Measurements from ENCODE around the gene LIN37. TPM values are rescaled to one million over a fixed set of nuclear protein-coding genes. Genes with fewer than 3 reads are reported as not detected.
"Not testable (repeated sequence)": the region's sequence is repeated elsewhere in the genome, so short reads cannot be mapped to it uniquely, and the experiment has no call there.

The LIN37 gene
- total RNA-seq, 3 donors from 2014 or later, result 12.8 to 15.4 (median 14.2) TPM

- Histone ChIP-seq H3K9me3 (no peaks in the 10 kb centered on the region), H3K27ac (no peak overlapping the region), H3K4me1 (no peaks in the 10 kb centered on the region), H3K4me3 (no peak overlapping the region), H3K36me3 (peaks cover 4% of the 10 kb centered on the region), H3K27me3 (no peaks in the 10 kb centered on the region)
- DNase-seq (ENCODE audit: low spot score in 2 of 2), result no peak
- intact Hi-C loops (cut with DNase I; ENCODE audit: low total_unique reads), result no loop called here
- TF ChIP-seq CTCF (IDR thresholded peaks at IDR 0.05), result no peak
- no peak for TF ChIP-seq POLR2AphosphoS5 (IDR thresholded peaks at IDR 0.05)
- TF ChIP-seq POLR2A (IDR thresholded peaks at IDR 0.05), result no peak
Observed at GRCh38 chr19:35766571-35767104, 18.3 kb downstream of the LIN37 start.

- no peak overlapping the region for H3K4me3 ChIP-seq
- H3K4me1 ChIP-seq, result no peaks in the 10 kb centered on the region
- H3K9me3 ChIP-seq, result no peaks in the 10 kb centered on the region
- TF ChIP-seq CTCF (IDR thresholded peaks at IDR 0.05) (no peak), POLR2A (IDR thresholded peaks at IDR 0.05) (no peak), POLR2AphosphoS5 (IDR thresholded peaks at IDR 0.05) (no peak)
- intact Hi-C loops (cut with DNase I; ENCODE audit: low total_unique reads), result no loop called here
- no peaks in the 10 kb centered on the region for H3K27me3 ChIP-seq
- H3K27ac ChIP-seq, result no peak overlapping the region
- DNase-seq (ENCODE audit: low spot score in 2 of 2), result no peak
- no peaks in the 10 kb centered on the region for H3K36me3 ChIP-seq
Observed at GRCh38 chr19:35767288-35768081, 19.1 kb downstream of the LIN37 start.

- intact Hi-C loops (cut with DNase I; ENCODE audit: low total_unique reads), result no loop called here
- no peak for TF ChIP-seq CTCF (IDR thresholded peaks at IDR 0.05)
- TF ChIP-seq POLR2AphosphoS5 (IDR thresholded peaks at IDR 0.05), result no peak
- no peak for TF ChIP-seq POLR2A (IDR thresholded peaks at IDR 0.05)
Observed at GRCh38 chr19:35768082-35768421, 19.7 kb downstream of the LIN37 start.

GRCh38 chr19:35772362-35772761, 24.0 kb downstream of the LIN37 start:
- H3K36me3 ChIP-seq; H3K4me1 ChIP-seq; DNase-seq (ENCODE audit: low spot score in 2 of 2); H3K27me3 ChIP-seq; H3K27ac ChIP-seq; H3K4me3 ChIP-seq; H3K9me3 ChIP-seq; intact Hi-C loops (cut with DNase I; ENCODE audit: low total_unique reads): not testable (repeated sequence)

More at GRCh38 chr19:35768082-35768421, 19.7 kb downstream of the LIN37 start:
- Histone ChIP-seq H3K4me3 (no peak overlapping the region), H3K27me3 (no peaks in the 10 kb centered on the region), H3K27ac (no peak overlapping the region), H3K9me3 (no peaks in the 10 kb centered on the region), H3K4me1 (no peaks in the 10 kb centered on the region), H3K36me3 (no peaks in the 10 kb centered on the region)
- DNase-seq (ENCODE audit: low spot score in 2 of 2), result no peak

- no peak for DNase-seq (ENCODE audit: low spot score in 2 of 2)
- Histone ChIP-seq H3K36me3 (no peaks in the 10 kb centered on the region), H3K4me3 (no peak overlapping the region), H3K4me1 (peaks cover 0 to 4% of the 10 kb centered on the region in 2 donors), H3K9me3 (no peaks in the 10 kb centered on the region), H3K27me3 (no peaks in the 10 kb centered on the region), H3K27ac (no peak overlapping the region)
- TF ChIP-seq POLR2AphosphoS5 (IDR thresholded peaks at IDR 0.05) (no peak), CTCF (IDR thresholded peaks at IDR 0.05) (no peak), POLR2A (IDR thresholded peaks at IDR 0.05) (no peak)
- intact Hi-C loops (cut with DNase I; ENCODE audit: low total_unique reads), result no loop called here
Observed at GRCh38 chr19:35773020-35773806, 24.8 kb downstream of the LIN37 start.

Measured in breast epithelium (tissue), 4 donors.